T-cell (primary cell): Measurements from ENCODE around the gene LYZL6. TPM values are rescaled to one million over a fixed set of nuclear protein-coding genes. Genes with fewer than 3 reads are reported as not detected.

Experiments used
- ATAC-seq, 4 experiments: fragments of 200-7000 bp in 3 of 4; fragments of 150-1000 bp in 1 of 4; cut with Tn5 transposase; replicated peaks in 1 of 4; 1 replicate in 3 of 4; 2 replicates in 1 of 4; pipeline ENCODE4 v1.10.0; 2021; ENCODE audit warnings: moderate library complexity in 3 of 4, mild to moderate bottlenecking in 2 of 4, moderate number of reproducible peaks in 1 of 4
- CTCF ChIA-PET, 2 donors: fragments of 300-600 bp; sonication (Branson Sonifier 250); formaldehyde crosslinking; loops; one replicate each; lab custom pipeline; 2022; ENCODE audit warnings: antibody characterized with exemption in 2 of 2; lab: Charles Lee
- POLR2A ChIA-PET, 2 donors: fragments of 300-600 bp; sonication (Branson Sonifier 250); formaldehyde crosslinking; loops; one replicate each; lab custom pipeline; 2022; ENCODE audit warnings: antibody characterized with exemption in 2 of 2; lab: Charles Lee
- DNase-seq, 35 experiments: peaks; one replicate each; pipeline versions ENCODE4 v3.0.0 to v3.0.0-alpha.2; 2013 to 2023
- H3K27ac ChIP-seq: one replicate; pipeline ENCODE4 v1.5.1; 2013; ENCODE audit warnings: low read length
- H3K27me3 ChIP-seq, 2 experiments: replicated peaks in 1 of 2; 1 replicate in 1 of 2; 2 replicates in 1 of 2; pipeline versions ENCODE4 v1.6.1 to v1.7.0; 2013; ENCODE audit warnings: low read length in 1 of 2, mixed read lengths in 1 of 2; ENCODE audit not compliant: control insufficient read depth in 2 of 2, insufficient read depth in 2 of 2; ENCODE audit errors: extremely low read depth in 1 of 2
- H3K36me3 ChIP-seq, 2 donors: 1 replicate in 1 of 2; 2 replicates in 1 of 2; pipeline versions ENCODE4 v1.6.1 to v1.7.0; 2013; ENCODE audit warnings: low read length in 1 of 2; ENCODE audit not compliant: control insufficient read depth in 2 of 2, insufficient read depth in 1 of 2; ENCODE audit errors: extremely low read depth in 1 of 2
- H3K4me1 ChIP-seq, 2 experiments: 1 replicate in 1 of 2; 2 replicates in 1 of 2; pipeline versions ENCODE4 v1.6.1 to v1.7.0; 2013; ENCODE audit warnings: low read length in 2 of 2, mixed read lengths in 1 of 2; ENCODE audit not compliant: insufficient read depth in 2 of 2, control insufficient read depth in 1 of 2; ENCODE audit errors: extremely low read depth in 1 of 2
- H3K4me3 ChIP-seq, 2 donors: 1 replicate in 1 of 2; 2 replicates in 1 of 2; pipeline versions ENCODE4 v1.5.1 to v1.7.0; 2013; ENCODE audit warnings: mild to moderate bottlenecking in 2 of 2, low read length in 1 of 2, moderate library complexity in 1 of 2; ENCODE audit not compliant: control insufficient read depth in 1 of 2; ENCODE audit errors: extremely low read depth in 1 of 2
- H3K9me3 ChIP-seq: 2 replicates; pipeline ENCODE4 v1.7.0; 2013
- H3K27ac Mint-ChIP-seq, 2 donors: one replicate each; pipeline ENCODE4 v1.8.0; 2020 to 2021; ENCODE audit warnings: mild to moderate bottlenecking in 2 of 2, mixed read lengths in 2 of 2
- H3K27me3 Mint-ChIP-seq, 2 donors: one replicate each; pipeline ENCODE4 v1.8.0; 2021 to 2022; ENCODE audit warnings: mixed read lengths in 2 of 2
- H3K36me3 Mint-ChIP-seq: one replicate; pipeline ENCODE4 v1.8.0; 2021; ENCODE audit warnings: mixed read lengths
- H3K4me1 Mint-ChIP-seq, 3 donors: one replicate each; pipeline ENCODE4 v1.8.0; 2020 to 2022; ENCODE audit warnings: mixed read lengths in 3 of 3, mild to moderate bottlenecking in 1 of 3
- H3K4me3 Mint-ChIP-seq, 3 donors: one replicate each; pipeline ENCODE4 v1.8.0; 2020 to 2022; ENCODE audit warnings: mild to moderate bottlenecking in 3 of 3, mixed read lengths in 3 of 3, moderate library complexity in 3 of 3
- H3K9me3 Mint-ChIP-seq, 3 donors: one replicate each; pipeline ENCODE4 v1.8.0; 2020 to 2022; ENCODE audit warnings: mixed read lengths in 3 of 3
- WGBS: methylation state at CpG from one replicate; pipeline ENCODE4 v1.1.5; 2013; ENCODE audit warnings: missing lambda C conversion rate; ENCODE audit not compliant: insufficient coverage; 5-methylcytosine and 5-hydroxymethylcytosine counted together
- total RNA-seq, 35 experiments: library from RNA in 6 of 35; stranded (reverse) in 6 of 35; fragments of 120-200 nt in 1 of 35; gene quantifications; one replicate each; pipeline versions ENCODE4 v1.2.1 to v1.2.4 and lab custom pipeline; 2013 to 2026

Gene LYZL6
- total RNA-seq, 5 donors from 2014 or later (not counting 1 experiment from before 2014, with no cell fraction given): not detected

- DNase-seq: no peak
- ATAC-seq: no peak
- ChIA-PET CTCF (no interaction called here), POLR2A (no interaction called here)
- peaks cover 0 to 6% (median 4%) of the 10 kb centered on the region in 3 donors for H3K4me1 Mint-ChIP-seq
- no peak overlapping the region for H3K4me3 Mint-ChIP-seq
- Histone ChIP-seq H3K4me3 (no peak overlapping the region), H3K9me3 (no peaks in the 10 kb centered on the region), H3K4me1 (peaks cover 0 to 5% of the 10 kb centered on the region in 2 experiments), H3K27ac (no peak overlapping the region), H3K36me3 (no peaks in the 10 kb centered on the region), H3K27me3 (peaks cover 0 to 1% of the 10 kb centered on the region in 2 experiments)
- peaks cover 0 to 3% of the 10 kb centered on the region in 2 donors for H3K27me3 Mint-ChIP-seq
- H3K36me3 Mint-ChIP-seq: no peaks in the 10 kb centered on the region
- H3K27ac Mint-ChIP-seq: no peak overlapping the region
- H3K9me3 Mint-ChIP-seq: no peaks in the 10 kb centered on the region
- WGBS: 83% methylated on average over 6 of the region's 6 CpGs
Measured at GRCh38 chr17:35972535-35972934, 29.0 kb upstream of the LYZL6 start.

- H3K9me3 ChIP-seq: no peaks in the 10 kb centered on the region
- Mint-ChIP-seq H3K4me3 (no peak overlapping the region), H3K27ac (no peak overlapping the region), H3K36me3 (no peaks in the 10 kb centered on the region), H3K27me3 (peaks cover 0 to 3% of the 10 kb centered on the region in 2 donors), H3K4me1 (peaks cover 0 to 6% (median 4%) of the 10 kb centered on the region in 3 donors), H3K9me3 (no peaks in the 10 kb centered on the region)
- no peaks in the 10 kb centered on the region for H3K36me3 ChIP-seq
- CTCF ChIA-PET: interaction anchor here in 1 of 2 donors (1.3 kb wide), 1 partner anchor 177 kb away, joined by 3 read pairs; no protein-coding TSS in a partner anchor
- H3K4me1 ChIP-seq: peaks cover 0 to 5% of the 10 kb centered on the region in 2 experiments
- no peak overlapping the region for H3K4me3 ChIP-seq
- H3K27me3 ChIP-seq: no peaks in the 10 kb centered on the region
- no CpG with 5 or more reads among the region's 1 CpG for WGBS
- no peak overlapping the region for H3K27ac ChIP-seq
- POLR2A ChIA-PET: no interaction called here
- ATAC-seq (no peak), DNase-seq (no peak)
Measured at GRCh38 chr17:35972066-35972465, 28.6 kb upstream of the LYZL6 start.

GRCh38 chr17:35969558-35970380, 26.3 kb upstream of the LYZL6 start:
- Histone ChIP-seq H3K4me1 (peaks cover 0 to 5% of the 10 kb centered on the region in 2 experiments), H3K27ac (no peak overlapping the region), H3K36me3 (no peaks in the 10 kb centered on the region), H3K9me3 (no peaks in the 10 kb centered on the region), H3K4me3 (no peak overlapping the region), H3K27me3 (no peaks in the 10 kb centered on the region)
- peaks cover 0 to 4% (median 2%) of the 10 kb centered on the region in 3 donors for H3K4me1 Mint-ChIP-seq
- 14% methylated on average over 4 of the region's 8 CpGs for WGBS
- no peak overlapping the region for H3K4me3 Mint-ChIP-seq
- ChIA-PET CTCF (interaction anchor here (0.6 to 1.4 kb wide), 16 partner anchors 9 to 520 kb away, joined by 3 to 19 read pairs (median 3); no protein-coding TSS in a partner anchor), POLR2A (interaction anchor here in 1 of 2 donors (0.6 kb wide), 1 partner anchor 1778 kb away, joined by 4 read pairs; no protein-coding TSS in a partner anchor)
- H3K9me3 Mint-ChIP-seq: no peaks in the 10 kb centered on the region
- no peak overlapping the region for H3K27ac Mint-ChIP-seq
- no peaks in the 10 kb centered on the region for H3K27me3 Mint-ChIP-seq
- peak; percentile 20 to 83 (median 60) for DNase-seq
- no peaks in the 10 kb centered on the region for H3K36me3 Mint-ChIP-seq
- peak in 3 of 4 experiments; percentile 28 to 64 (median 53) for ATAC-seq

- no peaks in the 10 kb centered on the region for H3K9me3 ChIP-seq
- DNase-seq (no peak), ATAC-seq (no peak)
- POLR2A ChIA-PET: no interaction called here
- peaks cover 0 to 5% of the 10 kb centered on the region in 2 experiments for H3K4me1 ChIP-seq
- H3K4me3 ChIP-seq: no peak overlapping the region
- no peak overlapping the region for H3K27ac ChIP-seq
- H3K27me3 ChIP-seq: no peaks in the 10 kb centered on the region
- H3K9me3 Mint-ChIP-seq: no peaks in the 10 kb centered on the region
- no peaks in the 10 kb centered on the region for H3K36me3 Mint-ChIP-seq
- H3K27ac Mint-ChIP-seq: no peak overlapping the region
- no peaks in the 10 kb centered on the region for H3K36me3 ChIP-seq
- H3K4me1 Mint-ChIP-seq: peaks cover 0 to 4% (median 2%) of the 10 kb centered on the region in 3 donors
- H3K27me3 Mint-ChIP-seq: peaks cover 0 to under 1% of the 10 kb centered on the region in 2 donors
- 93% methylated on average over 7 of the region's 10 CpGs for WGBS
- CTCF ChIA-PET: interaction anchor here (0.6 to 1.4 kb wide), 2 partner anchors 22 to 104 kb away, joined by 4 to 9 read pairs; no protein-coding TSS in a partner anchor
- no peak overlapping the region for H3K4me3 Mint-ChIP-seq
Measured at GRCh38 chr17:35968520-35969054, 25.1 kb upstream of the LYZL6 start.

- CTCF ChIA-PET: no interaction called here
- no peak overlapping the region for H3K27ac ChIP-seq
- no peak overlapping the region for H3K4me3 ChIP-seq
- Mint-ChIP-seq H3K27me3 (peaks cover 8 to 10% of the 10 kb centered on the region in 2 donors), H3K4me3 (no peak overlapping the region), H3K4me1 (peaks cover 0 to 4% (median 2%) of the 10 kb centered on the region in 3 donors), H3K36me3 (no peaks in the 10 kb centered on the region), H3K27ac (no peak overlapping the region), H3K9me3 (no peaks in the 10 kb centered on the region)
- ATAC-seq (no peak), DNase-seq (no peak)
- H3K27me3 ChIP-seq: peaks cover 0 to 3% of the 10 kb centered on the region in 2 experiments
- H3K9me3 ChIP-seq: no peaks in the 10 kb centered on the region
- H3K36me3 ChIP-seq: no peaks in the 10 kb centered on the region
- WGBS: 89% methylated on average over 3 of the region's 7 CpGs
- H3K4me1 ChIP-seq: peaks cover 0 to 5% of the 10 kb centered on the region in 2 experiments
- POLR2A ChIA-PET: no interaction called here
Measured at GRCh38 chr17:35965272-35965671, 21.8 kb upstream of the LYZL6 start.

- no peaks in the 10 kb centered on the region for H3K36me3 ChIP-seq
- Mint-ChIP-seq H3K27ac (no peak overlapping the region), H3K36me3 (no peaks in the 10 kb centered on the region), H3K9me3 (no peaks in the 10 kb centered on the region), H3K27me3 (peaks cover 13% of the 10 kb centered on the region in 2 donors), H3K4me3 (no peak overlapping the region), H3K4me1 (no peaks in the 10 kb centered on the region)
- H3K27ac ChIP-seq: no peak overlapping the region
- H3K9me3 ChIP-seq: no peaks in the 10 kb centered on the region
- ATAC-seq (no peak), DNase-seq (no peak)
- H3K4me3 ChIP-seq: no peak overlapping the region
- WGBS: 100% methylated on average over 1 of the region's 6 CpGs
- POLR2A ChIA-PET: interaction anchor here in 1 of 2 donors (0.6 kb wide), 1 partner anchor 11 kb away, joined by 4 read pairs; no protein-coding TSS in a partner anchor
- peaks cover 0 to 3% of the 10 kb centered on the region in 2 experiments for H3K27me3 ChIP-seq
- H3K4me1 ChIP-seq: no peaks in the 10 kb centered on the region
- CTCF ChIA-PET: no interaction called here
Measured at GRCh38 chr17:35963663-35964062, 20.1 kb upstream of the LYZL6 start.
